Endothelial cell of umbilical vein (primary cell): ENCODE data around the gene SLC4A4. TPM values are rescaled to one million over a fixed set of nuclear protein-coding genes. Genes with fewer than 3 reads are reported as not detected.

ENCODE experiments used
- BruUV-seq: library from RNA; stranded (reverse); fragments of 400-500 nt; replicated peaks from 2 replicates; lab custom pipeline; 2021; lab: Mats Ljungman, UMichigan
- CTCF ChIA-PET: fragments of 300-600, 350-600 bp; sonication (Branson Sonifier 250); formaldehyde crosslinking; loops from one replicate; lab custom pipeline; 2021; ENCODE audit warnings: antibody characterized with exemption, inconsistent platforms; lab: Charles Lee
- POLR2A ChIA-PET: fragments of 300-600, 350-600 bp; sonication (Branson Sonifier 250); formaldehyde crosslinking; loops from one replicate; lab custom pipeline; 2021; ENCODE audit warnings: antibody characterized with exemption, inconsistent platforms; lab: Charles Lee
- DNase-seq: peaks from one replicate; pipeline ENCODE4 v3.0.0-alpha.2; 2011; ENCODE audit warnings: low read depth, low spot score
- FAIRE-seq: peaks from 2 replicates; lab custom pipeline; 2011; peaks lifted over from hg19 to GRCh38; lab: Jason Lieb, UNC
- H2AFZ ChIP-seq: 2 replicates; pipeline ENCODE4 v1.6.0; 2012; ENCODE audit warnings: low read depth, low read length, control low read depth, inconsistent platforms
- H3K27ac ChIP-seq: 2 replicates; pipeline ENCODE4 v1.5.1; 2011; ENCODE audit warnings: low read depth, mild to moderate bottlenecking, control low read depth, low read length, moderate library complexity; ENCODE audit not compliant: insufficient read depth
- H3K27me3 ChIP-seq, 2 experiments: 2 replicates each; pipeline versions ENCODE4 v1.6.0 to v1.6.1; 2011; ENCODE audit warnings: low read length in 2 of 2, mixed read lengths in 1 of 2; ENCODE audit not compliant: control insufficient read depth in 2 of 2, insufficient read depth in 2 of 2
- H3K36me3 ChIP-seq, 2 experiments: 2 replicates in 1 of 2; 3 replicates in 1 of 2; pipeline ENCODE4 v1.5.1; 2011; ENCODE audit warnings: low read length in 2 of 2, mild to moderate bottlenecking in 1 of 2, moderate library complexity in 1 of 2; ENCODE audit not compliant: control insufficient read depth in 2 of 2, insufficient read depth in 2 of 2; ENCODE audit errors: extremely low read depth in 1 of 2
- H3K4me1 ChIP-seq: 3 replicates; pipeline ENCODE4 v1.5.1; 2011; ENCODE audit warnings: mild to moderate bottlenecking, low read length; ENCODE audit not compliant: control insufficient read depth, insufficient read depth; ENCODE audit errors: extremely low read depth
- H3K4me2 ChIP-seq: 2 replicates; pipeline ENCODE4 v1.6.1; 2011; ENCODE audit warnings: low read length, control low read depth, mixed read lengths; ENCODE audit not compliant: insufficient read depth
- H3K4me3 ChIP-seq, 3 experiments: fragments of 200-600 bp in 1 of 3; sonication (generic), shearing (Covaris generic) in 1 of 3; replicated peaks in 1 of 3; 2 replicates each; pipeline ENCODE4 v1.5.1; 2011 to 2016; ENCODE audit warnings: control low read depth in 3 of 3, low read length in 3 of 3, mild to moderate bottlenecking in 2 of 3, inconsistent platforms in 1 of 3, low read depth in 1 of 3, moderate library complexity in 1 of 3; ENCODE audit not compliant: insufficient read depth in 1 of 3
- H3K79me2 ChIP-seq: 2 replicates; pipeline ENCODE4 v1.6.0; 2012; ENCODE audit warnings: low read length, inconsistent platforms; ENCODE audit not compliant: control insufficient read depth, insufficient read depth
- H3K9ac ChIP-seq: replicated peaks from 2 replicates; pipeline ENCODE3; 2011; ENCODE audit warnings: low read length, control low read depth; ENCODE audit not compliant: insufficient read depth; ENCODE audit errors: extremely low read depth
- H3K9me1 ChIP-seq: replicated peaks from 3 replicates; pipeline ENCODE4 v1.6.0; 2011; ENCODE audit warnings: mild to moderate bottlenecking, low read length; ENCODE audit not compliant: control insufficient read depth, insufficient read depth; ENCODE audit errors: extremely low read depth
- H3K9me3 ChIP-seq: replicated peaks from 2 replicates; pipeline ENCODE4 v1.5.1; 2012; ENCODE audit warnings: low read length, inconsistent platforms; ENCODE audit not compliant: control insufficient read depth, insufficient read depth
- H4K20me1 ChIP-seq: replicated peaks from 2 replicates; pipeline ENCODE3; 2011; ENCODE audit warnings: mild to moderate bottlenecking, low read length; ENCODE audit not compliant: control insufficient read depth, insufficient read depth; ENCODE audit errors: extremely low read depth
- EZH2 ChIP-seq: IDR thresholded peaks from 2 replicates; pipeline ENCODE4 v1.6.1; 2012; ENCODE audit warnings: borderline replicate concordance, low read depth, mild to moderate bottlenecking, moderate library complexity, low read length, inconsistent platforms; ENCODE audit not compliant: severe bottlenecking
- FOS ChIP-seq: IDR thresholded peaks from 2 replicates; pipeline ENCODE4 v1.6.1; 2011; ENCODE audit warnings: mild to moderate bottlenecking, low read length, moderate library complexity, borderline replicate concordance; ENCODE audit not compliant: insufficient read depth
- GATA2 ChIP-seq: IDR thresholded peaks from 2 replicates; pipeline ENCODE4 v1.7.0; 2011; ENCODE audit warnings: low read depth, mild to moderate bottlenecking, moderate library complexity, mixed read lengths, low read length; ENCODE audit not compliant: insufficient read length, insufficient read depth
- JUN ChIP-seq: IDR thresholded peaks from 2 replicates; pipeline ENCODE4 v1.6.1; 2011; ENCODE audit warnings: borderline replicate concordance, low read depth; ENCODE audit not compliant: insufficient read length, insufficient read depth
- MYC ChIP-seq: IDR thresholded peaks from one replicate; pipeline ENCODE4 v1.6.1; 2011; ENCODE audit warnings: mild to moderate bottlenecking, low read depth, low read length
- POLR2A ChIP-seq: IDR thresholded peaks from 2 replicates; pipeline ENCODE4 v1.6.1; 2012; ENCODE audit warnings: low read depth, mild to moderate bottlenecking, control low read depth, low read length
- POLR2AphosphoS5 ChIP-seq: IDR thresholded peaks from 2 replicates; pipeline ENCODE4 v1.6.1; 2012; ENCODE audit warnings: low read depth, mild to moderate bottlenecking, control low read depth, low read length, moderate library complexity; ENCODE audit not compliant: insufficient read depth
- dilution Hi-C: fragments of 300-500 bp; cut with MboI; formaldehyde crosslinking; loops from one replicate; pipeline ENCODE4 v1.15.0; 2019; ENCODE audit warnings: low sequenced_read_pairs; ENCODE audit not compliant: extremely low pct_ligation_motif_present
- intact Hi-C: fragments of 100-400 bp; cut with micrococcal nuclease; formaldehyde crosslinking; loops from one replicate; pipeline ENCODE4 v1.10.0; 2022
- polyA plus RNA-seq, 4 experiments: library from polyadenylated mRNA; depleted of rRNA in 3 of 4; stranded (reverse) in 3 of 4; unstranded in 1 of 4; fragments of >200 nt; gene quantifications; 2 replicates each; pipeline versions ENCODE4 v1.2.1 to v1.2.3, GENCODE V29; 2011 to 2012; ENCODE audit warnings: missing spikeins in 1 of 4
- total RNA-seq: library from RNA; stranded (reverse); gene quantifications from 2 replicates; pipeline ENCODE4 v1.2.3, GENCODE V29; 2021
- TF ChIP-seq, protein P1 (sequence below), 2 donors: IDR thresholded peaks; 1 replicate in 1 of 2; 2 replicates in 1 of 2; pipeline ENCODE4 v1.5.1; 2011; ENCODE audit warnings: low read length in 2 of 2, mild to moderate bottlenecking in 2 of 2, moderate library complexity in 2 of 2, control low read depth in 1 of 2, inconsistent platforms in 1 of 2, low read depth in 1 of 2; ENCODE audit not compliant: insufficient read depth in 1 of 2; ENCODE audit errors: extremely low read depth in 1 of 2
- TF ChIP-seq, protein P2 (sequence below): IDR thresholded peaks from 2 replicates; pipeline ENCODE4 v1.6.1; 2011; ENCODE audit not compliant: insufficient read depth, insufficient read length

SLC4A4 gene
- total and polyA plus RNA-seq, 2 donors (not counting 3 experiments of a cell fraction or from before 2014, with no cell fraction given): not detected

DNA sequence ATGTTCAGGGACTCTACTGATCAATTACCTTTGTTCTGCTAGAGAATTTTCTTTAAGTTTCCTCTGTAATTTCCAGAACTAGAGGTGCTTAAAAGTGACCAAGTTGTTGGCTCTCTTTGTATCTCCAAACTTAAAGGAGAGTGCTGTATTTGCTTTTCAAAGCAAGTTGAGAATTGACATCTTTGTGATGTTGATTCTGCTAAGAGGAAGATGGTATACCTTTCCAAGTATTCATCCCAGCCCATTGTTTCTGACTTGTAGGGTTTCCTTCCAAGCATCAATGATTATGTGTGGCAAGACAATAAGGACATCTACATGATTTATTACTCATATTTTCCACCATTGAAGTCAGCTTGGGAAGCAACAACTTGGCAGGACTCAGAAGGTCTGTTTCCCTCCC is 254.5 kb downstream of the SLC4A4 start:
- Histone ChIP-seq H3K9ac (no peak overlapping the region), H4K20me1 (no peaks in the 10 kb centered on the region), H3K4me2 (no peak overlapping the region), H2AFZ (no peak overlapping the region), H3K27ac (no peak overlapping the region), H3K4me1 (no peaks in the 10 kb centered on the region), H3K27me3 (no peaks in the 10 kb centered on the region), H3K4me3 (no peak overlapping the region), H3K36me3 (no peaks in the 10 kb centered on the region), H3K9me3 (no peaks in the 10 kb centered on the region), H3K9me1 (no peaks in the 10 kb centered on the region), H3K79me2 (no peaks in the 10 kb centered on the region)
- ChIA-PET POLR2A (no interaction called here), CTCF (no interaction called here)
- intact Hi-C loops (no loop called here), dilution Hi-C loops (no loop called here)
- FAIRE-seq: no peak
- DNase-seq: no peak
- BruUV-seq: no TSS peak
- TF ChIP-seq MYC: no peak
- no peak for TF ChIP-seq EZH2
- TF ChIP-seq POLR2AphosphoS5: no peak
- TF ChIP-seq POLR2A: no peak
- TF ChIP-seq, protein P1, sequence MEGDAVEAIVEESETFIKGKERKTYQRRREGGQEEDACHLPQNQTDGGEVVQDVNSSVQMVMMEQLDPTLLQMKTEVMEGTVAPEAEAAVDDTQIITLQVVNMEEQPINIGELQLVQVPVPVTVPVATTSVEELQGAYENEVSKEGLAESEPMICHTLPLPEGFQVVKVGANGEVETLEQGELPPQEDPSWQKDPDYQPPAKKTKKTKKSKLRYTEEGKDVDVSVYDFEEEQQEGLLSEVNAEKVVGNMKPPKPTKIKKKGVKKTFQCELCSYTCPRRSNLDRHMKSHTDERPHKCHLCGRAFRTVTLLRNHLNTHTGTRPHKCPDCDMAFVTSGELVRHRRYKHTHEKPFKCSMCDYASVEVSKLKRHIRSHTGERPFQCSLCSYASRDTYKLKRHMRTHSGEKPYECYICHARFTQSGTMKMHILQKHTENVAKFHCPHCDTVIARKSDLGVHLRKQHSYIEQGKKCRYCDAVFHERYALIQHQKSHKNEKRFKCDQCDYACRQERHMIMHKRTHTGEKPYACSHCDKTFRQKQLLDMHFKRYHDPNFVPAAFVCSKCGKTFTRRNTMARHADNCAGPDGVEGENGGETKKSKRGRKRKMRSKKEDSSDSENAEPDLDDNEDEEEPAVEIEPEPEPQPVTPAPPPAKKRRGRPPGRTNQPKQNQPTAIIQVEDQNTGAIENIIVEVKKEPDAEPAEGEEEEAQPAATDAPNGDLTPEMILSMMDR (IDR thresholded peaks at IDR 0.05; ENCODE audit: extremely low read depth in 1 of 2, insufficient read depth in 1 of 2, low read depth in 1 of 2, low read length in 2 of 2): no peak
- TF ChIP-seq, protein P2, sequence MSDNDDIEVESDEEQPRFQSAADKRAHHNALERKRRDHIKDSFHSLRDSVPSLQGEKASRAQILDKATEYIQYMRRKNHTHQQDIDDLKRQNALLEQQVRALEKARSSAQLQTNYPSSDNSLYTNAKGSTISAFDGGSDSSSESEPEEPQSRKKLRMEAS: no peak
- TF ChIP-seq FOS: no peak
- no peak for TF ChIP-seq JUN
- no peak for TF ChIP-seq GATA2
